MM.1S (cell line): ENCODE measurements around the gene FADS1.

Experiments
- DNase-seq: peaks from one replicate; pipeline ENCODE4 v3.0.0-alpha.2; 2015
- H2AFZ ChIP-seq: fragments of 300-600 bp; sonication (generic); 2 replicates; pipeline ENCODE4 v1.6.0; 2016; ENCODE audit warnings: antibody characterized with exemption, low read length
- H3F3A ChIP-seq: fragments of 300-600 bp; sonication (generic); 2 replicates; pipeline ENCODE4 v1.6.1; 2016; ENCODE audit warnings: mild to moderate bottlenecking, antibody characterized with exemption, low read length, moderate library complexity, mixed read lengths; ENCODE audit not compliant: insufficient read depth
- H3K27ac ChIP-seq: fragments of 300-600 bp; sonication (generic); 2 replicates; pipeline ENCODE4 v1.5.1; 2016; ENCODE audit warnings: mild to moderate bottlenecking, low read length
- H3K27me3 ChIP-seq: fragments of 300-600 bp; sonication (generic); replicated peaks from 2 replicates; pipeline ENCODE4 v1.6.0; 2016; ENCODE audit warnings: low read length; ENCODE audit not compliant: insufficient read depth
- H3K36me3 ChIP-seq: fragments of 300-600 bp; sonication (generic); replicated peaks from 2 replicates; pipeline ENCODE4 v1.6.1; 2016; ENCODE audit warnings: mild to moderate bottlenecking, low read length, mixed read lengths; ENCODE audit not compliant: insufficient read depth
- H3K4me1 ChIP-seq: fragments of 300-600 bp; sonication (generic); 2 replicates; pipeline ENCODE4 v1.6.1; 2016; ENCODE audit warnings: low read length, mixed read lengths
- H3K4me2 ChIP-seq: fragments of 300-600 bp; sonication (generic); 2 replicates; pipeline ENCODE4 v1.6.0; 2016; ENCODE audit warnings: low read depth, low read length
- H3K4me3 ChIP-seq: fragments of 300-600 bp; sonication (generic); 2 replicates; pipeline ENCODE4 v1.5.1; 2016; ENCODE audit warnings: low read length, mixed read lengths
- H3K79me2 ChIP-seq: fragments of 300-600 bp; sonication (generic); 2 replicates; pipeline ENCODE4 v1.6.1; 2016; ENCODE audit warnings: mixed run types, low read length, mixed read lengths
- H3K9ac ChIP-seq: fragments of 300-600 bp; sonication (generic); 2 replicates; pipeline ENCODE4 v1.6.1; 2016; ENCODE audit warnings: low read length, mixed read lengths
- H3K9me2 ChIP-seq: fragments of 300-600 bp; sonication (generic); replicated peaks from 2 replicates; pipeline ENCODE4 v1.6.1; 2016; ENCODE audit warnings: mild to moderate bottlenecking, low read length, mixed read lengths; ENCODE audit not compliant: insufficient read depth
- H3K9me3 ChIP-seq: fragments of 300-600 bp; sonication (generic); replicated peaks from 2 replicates; pipeline ENCODE4 v1.6.1; 2016; ENCODE audit warnings: mild to moderate bottlenecking, low read length, mixed read lengths; ENCODE audit not compliant: insufficient read depth
- H4K20me1 ChIP-seq: fragments of 300-600 bp; sonication (generic); 2 replicates; pipeline ENCODE4 v1.6.1; 2016; ENCODE audit warnings: mild to moderate bottlenecking, low read length, moderate library complexity, mixed read lengths; ENCODE audit not compliant: insufficient read depth
- EZH2 ChIP-seq: fragments of 300-600 bp; sonication (generic); optimal IDR thresholded peaks from 2 replicates; pipeline ENCODE3; 2017; ENCODE audit warnings: low read depth, mild to moderate bottlenecking, antibody characterized with exemption, low read length, mixed read lengths
- EZH2phosphoT487 ChIP-seq: fragments of 300-600 bp; sonication (generic); IDR thresholded peaks from 2 replicates; pipeline ENCODE4 v1.6.1; 2018; ENCODE audit warnings: antibody characterized with exemption, low read length
- TF ChIP-seq, protein P1 (sequence below): fragments of 300-600 bp; sonication (generic); IDR thresholded peaks from 2 replicates; pipeline ENCODE4 v1.5.1; 2016; ENCODE audit warnings: antibody characterized with exemption, low read length, mixed read lengths

Gene FADS1

DNA sequence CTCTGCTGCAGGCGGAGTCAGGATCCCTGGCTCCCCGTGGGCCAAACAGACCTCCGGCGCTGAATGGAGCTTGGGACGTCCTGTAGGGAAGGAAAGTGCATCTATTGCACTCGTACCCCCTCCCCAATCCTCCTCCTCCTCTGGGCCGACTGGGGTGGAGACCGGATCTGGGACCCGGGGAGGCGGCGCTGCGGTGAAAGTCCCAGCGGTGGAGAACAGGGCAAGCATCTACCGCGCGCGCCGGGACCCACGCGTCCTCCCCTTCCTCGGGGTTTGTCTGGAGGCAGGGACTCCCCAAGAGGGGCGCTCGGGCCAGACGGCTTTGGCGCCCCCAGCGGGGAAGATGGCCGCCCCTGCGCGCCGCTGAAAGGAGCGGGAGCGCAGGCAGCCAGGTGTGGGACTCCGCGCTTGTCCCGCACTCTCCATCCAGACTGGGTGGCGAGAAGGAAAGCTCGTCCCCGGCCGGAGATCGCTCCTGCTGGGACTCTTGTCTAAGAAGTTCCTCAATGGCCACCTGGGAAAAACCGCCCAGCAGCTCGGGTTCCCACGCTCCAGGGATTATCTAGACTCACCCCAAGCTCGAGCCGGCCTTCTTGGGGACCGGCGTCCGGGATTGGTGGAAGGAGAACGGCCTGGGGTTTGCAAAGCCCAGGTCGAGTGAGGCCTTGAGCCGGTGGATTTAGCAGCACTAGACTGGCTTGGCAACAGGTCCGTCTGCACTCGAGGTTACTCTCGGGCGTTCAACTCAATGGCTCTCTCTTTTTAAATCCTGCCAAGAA is 12.0 kb upstream of the FADS1 start:
- no peaks in the 10 kb centered on the region for H3K9me2 ChIP-seq
- H3K4me3 ChIP-seq, result peak overlapping the region; percentile 35
- peak overlapping the region; percentile 27 for H2AFZ ChIP-seq
- no peaks in the 10 kb centered on the region for H3K9me3 ChIP-seq
- H3K27me3 ChIP-seq, result peaks cover 41% of the 10 kb centered on the region
- no peaks in the 10 kb centered on the region for H3K79me2 ChIP-seq
- no peaks in the 10 kb centered on the region for H3F3A ChIP-seq
- no peaks in the 10 kb centered on the region for H4K20me1 ChIP-seq
- H3K4me2 ChIP-seq, result peak overlapping the region; percentile 67
- no peak for TF ChIP-seq EZH2phosphoT487
- TF ChIP-seq, protein P1, sequence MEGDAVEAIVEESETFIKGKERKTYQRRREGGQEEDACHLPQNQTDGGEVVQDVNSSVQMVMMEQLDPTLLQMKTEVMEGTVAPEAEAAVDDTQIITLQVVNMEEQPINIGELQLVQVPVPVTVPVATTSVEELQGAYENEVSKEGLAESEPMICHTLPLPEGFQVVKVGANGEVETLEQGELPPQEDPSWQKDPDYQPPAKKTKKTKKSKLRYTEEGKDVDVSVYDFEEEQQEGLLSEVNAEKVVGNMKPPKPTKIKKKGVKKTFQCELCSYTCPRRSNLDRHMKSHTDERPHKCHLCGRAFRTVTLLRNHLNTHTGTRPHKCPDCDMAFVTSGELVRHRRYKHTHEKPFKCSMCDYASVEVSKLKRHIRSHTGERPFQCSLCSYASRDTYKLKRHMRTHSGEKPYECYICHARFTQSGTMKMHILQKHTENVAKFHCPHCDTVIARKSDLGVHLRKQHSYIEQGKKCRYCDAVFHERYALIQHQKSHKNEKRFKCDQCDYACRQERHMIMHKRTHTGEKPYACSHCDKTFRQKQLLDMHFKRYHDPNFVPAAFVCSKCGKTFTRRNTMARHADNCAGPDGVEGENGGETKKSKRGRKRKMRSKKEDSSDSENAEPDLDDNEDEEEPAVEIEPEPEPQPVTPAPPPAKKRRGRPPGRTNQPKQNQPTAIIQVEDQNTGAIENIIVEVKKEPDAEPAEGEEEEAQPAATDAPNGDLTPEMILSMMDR, result peak; percentile 26
- no peak for DNase-seq
- no peak overlapping the region for H3K9ac ChIP-seq
- H3K36me3 ChIP-seq, result no peaks in the 10 kb centered on the region
- H3K27ac ChIP-seq, result no peak overlapping the region
- 0 out of 2 replicates have a peak, but pooled peaks cover 9% of the 10 kb centered on the region for H3K4me1 ChIP-seq

DNA sequence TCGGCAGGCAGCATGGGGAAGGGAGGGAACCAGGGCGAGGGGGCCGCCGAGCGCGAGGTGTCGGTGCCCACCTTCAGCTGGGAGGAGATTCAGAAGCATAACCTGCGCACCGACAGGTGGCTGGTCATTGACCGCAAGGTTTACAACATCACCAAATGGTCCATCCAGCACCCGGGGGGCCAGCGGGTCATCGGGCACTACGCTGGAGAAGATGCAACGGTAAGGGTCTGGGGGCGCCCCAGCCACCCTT is 11.5 kb upstream of the FADS1 start:
- H4K20me1 ChIP-seq, result no peaks in the 10 kb centered on the region
- H3K9me3 ChIP-seq, result no peaks in the 10 kb centered on the region
- H2AFZ ChIP-seq, result peak overlapping the region; percentile 12; the same call in 1 of the 2 replicates
- H3K9me2 ChIP-seq, result no peaks in the 10 kb centered on the region
- H3K79me2 ChIP-seq, result no peaks in the 10 kb centered on the region
- TF ChIP-seq EZH2phosphoT487 (no peak), EZH2 (no peak)
- TF ChIP-seq, protein P1, result no peak
- H3K4me2 ChIP-seq, result peak overlapping the region; percentile 67
- DNase-seq, result no peak
- peaks cover 41% of the 10 kb centered on the region for H3K27me3 ChIP-seq
- H3K9ac ChIP-seq, result no peak overlapping the region
- no peak overlapping the region for H3K27ac ChIP-seq
- H3F3A ChIP-seq, result no peaks in the 10 kb centered on the region
- H3K4me1 ChIP-seq, result 0 out of 2 replicates have a peak, but pooled peaks cover 9% of the 10 kb centered on the region
- no peaks in the 10 kb centered on the region for H3K36me3 ChIP-seq
- peak overlapping the region; percentile 35 for H3K4me3 ChIP-seq

DNA sequence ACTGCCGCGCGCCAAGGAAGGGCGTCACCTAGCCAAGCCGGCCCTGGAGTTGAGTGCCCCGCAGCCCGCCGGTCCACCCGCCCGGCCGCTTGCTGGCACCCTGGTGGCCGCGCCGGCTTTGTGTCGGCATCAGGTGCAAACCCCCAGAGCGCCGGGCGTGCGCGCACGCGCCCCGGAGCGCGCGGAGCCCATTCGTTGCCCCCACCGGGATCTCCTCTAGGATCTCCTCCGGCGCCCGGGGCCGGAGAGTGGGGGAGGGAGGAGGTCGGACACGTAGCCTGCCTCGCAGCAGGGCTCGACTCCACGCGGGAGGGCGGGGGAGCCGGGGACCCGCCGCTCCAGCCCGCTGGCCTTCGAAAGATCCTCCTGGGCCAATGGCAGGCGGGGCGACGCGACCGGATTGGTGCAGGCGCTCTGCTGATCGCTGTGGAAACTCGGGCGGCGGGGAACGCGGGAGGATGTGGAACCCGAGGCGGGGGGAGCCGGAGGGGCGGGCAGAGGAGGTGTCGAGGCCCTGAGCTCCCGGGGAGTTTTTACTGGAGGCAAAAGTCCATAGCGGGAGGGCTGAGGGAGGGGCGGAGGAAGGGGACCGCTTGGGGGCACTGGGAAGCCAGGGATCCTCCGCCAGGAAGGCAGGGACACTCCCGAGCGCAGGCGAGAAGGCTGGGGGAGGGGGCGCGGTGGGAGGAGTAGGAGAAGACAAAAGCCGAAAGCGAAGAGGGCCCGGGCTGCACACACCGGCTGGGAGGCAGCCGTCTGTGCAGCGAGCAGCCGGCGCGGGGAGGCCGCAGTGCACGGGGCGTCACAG is 11.0 kb upstream of the FADS1 start, which contains the start of gene FADS2:
FADS2 (plus strand) TSS at position 730 of the 808 bp plus-strand sequence. CDS start 91 bp downstream, outside the sequence.
- Histone ChIP-seq H3K9me3 (no peaks in the 10 kb centered on the region), H3F3A (no peaks in the 10 kb centered on the region), H3K27me3 (peaks cover 41% of the 10 kb centered on the region), H3K79me2 (no peaks in the 10 kb centered on the region), H3K4me2 (peak within 1 kb of the TSS; percentile 67), H2AFZ (peak within 1 kb of the TSS; percentile 27), H3K4me1 (0 out of 2 replicates have a peak, but pooled peaks cover 9% of the 10 kb centered on the region), H3K27ac (no peak within 1 kb of the TSS), H4K20me1 (no peaks in the 10 kb centered on the region), H3K9me2 (no peaks in the 10 kb centered on the region), H3K4me3 (peak within 1 kb of the TSS; percentile 35), H3K9ac (no peak within 1 kb of the TSS), H3K36me3 (no peaks in the 10 kb centered on the region)
- no peak for DNase-seq
- TF ChIP-seq EZH2phosphoT487, result 0 out of 2 replicates have a peak, but pooled peaks have one; percentile 49
- TF ChIP-seq, protein P1, result no peak
